Thoracic aorta (tissue), 2 donors: ENCODE data around the gene STAT6. TPM values are rescaled to one million over a fixed set of nuclear protein-coding genes. Genes with fewer than 3 reads are reported as not detected.

ENCODE experiments used
- ATAC-seq: fragments of 150-250 bp; one replicate; pipeline ENCODE4 v1.8.0; 2017; ENCODE audit warnings: low read depth; ENCODE audit not compliant: insufficient number of reproducible peaks, low FRiP score
- DNase-seq: peaks from one replicate; pipeline ENCODE4 v3.0.0-alpha.2; 2020; ENCODE audit warnings: low spot score
- H3K27ac ChIP-seq, 2 donors: fragments of 200-600 bp; sonication (generic); 1 replicate in 1 of 2; 2 replicates in 1 of 2; pipeline ENCODE4 v1.5.1; 2016; ENCODE audit warnings: mild to moderate bottlenecking in 2 of 2, moderate library complexity in 2 of 2
- H3K27me3 ChIP-seq: fragments of 200-600 bp; sonication (generic); replicated peaks from 2 replicates; pipeline ENCODE4 v1.6.0; 2016; ENCODE audit warnings: mild to moderate bottlenecking; ENCODE audit not compliant: insufficient read depth
- H3K36me3 ChIP-seq: fragments of 200-600 bp; sonication (generic); one replicate; pipeline ENCODE4 v1.5.1; 2016
- H3K4me1 ChIP-seq, 2 donors: fragments of 200-600 bp; sonication (generic); 1 replicate in 1 of 2; 2 replicates in 1 of 2; pipeline versions ENCODE4 v1.5.1 to v1.6.0; 2016; ENCODE audit warnings: low read depth in 2 of 2, mild to moderate bottlenecking in 1 of 2; ENCODE audit not compliant: control insufficient read depth in 1 of 2
- H3K4me3 ChIP-seq: fragments of 200-600 bp; sonication (generic); 2 replicates; pipeline ENCODE4 v1.5.1; 2016; ENCODE audit warnings: mild to moderate bottlenecking
- H3K9me3 ChIP-seq: fragments of 200-600 bp; sonication (generic); 2 replicates; pipeline ENCODE4 v1.5.1; 2016
- total RNA-seq, 2 donors: library from RNA; depleted of rRNA; stranded (reverse); fragments of >200 nt; gene quantifications; one replicate each; pipeline versions ENCODE4 v1.1.0 to v1.2.3, GENCODE V29; 2016
- TF ChIP-seq, protein P1 (sequence below): fragments of 200-600 bp; sonication (generic); IDR thresholded peaks from one replicate; pipeline ENCODE4 v1.5.1; 2019; ENCODE audit warnings: antibody characterized with exemption

STAT6 gene
- total RNA-seq, 2 donors from 2014 or later: 133 to 185 TPM

DNA sequence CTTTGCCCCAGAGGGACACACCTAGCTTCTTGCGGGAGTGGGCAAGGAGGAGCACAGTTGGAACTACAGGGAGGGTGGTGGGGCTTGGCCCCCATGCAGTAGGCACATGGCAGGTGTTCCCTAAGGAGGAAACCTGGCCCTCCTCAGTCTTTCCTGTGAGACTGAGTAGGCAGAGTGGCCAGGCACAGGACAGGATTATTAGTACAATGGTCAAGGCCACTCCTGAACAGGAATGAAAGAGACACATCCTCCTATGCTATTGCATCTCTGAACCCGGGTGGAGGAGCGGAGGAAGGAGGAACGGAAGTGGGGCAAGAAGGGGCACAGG lies 62.1 kb downstream of the STAT6 start:
- H3K36me3 ChIP-seq: no peaks in the 10 kb centered on the region
- ATAC-seq (no peak), DNase-seq (no peak)
- TF ChIP-seq, protein P1, sequence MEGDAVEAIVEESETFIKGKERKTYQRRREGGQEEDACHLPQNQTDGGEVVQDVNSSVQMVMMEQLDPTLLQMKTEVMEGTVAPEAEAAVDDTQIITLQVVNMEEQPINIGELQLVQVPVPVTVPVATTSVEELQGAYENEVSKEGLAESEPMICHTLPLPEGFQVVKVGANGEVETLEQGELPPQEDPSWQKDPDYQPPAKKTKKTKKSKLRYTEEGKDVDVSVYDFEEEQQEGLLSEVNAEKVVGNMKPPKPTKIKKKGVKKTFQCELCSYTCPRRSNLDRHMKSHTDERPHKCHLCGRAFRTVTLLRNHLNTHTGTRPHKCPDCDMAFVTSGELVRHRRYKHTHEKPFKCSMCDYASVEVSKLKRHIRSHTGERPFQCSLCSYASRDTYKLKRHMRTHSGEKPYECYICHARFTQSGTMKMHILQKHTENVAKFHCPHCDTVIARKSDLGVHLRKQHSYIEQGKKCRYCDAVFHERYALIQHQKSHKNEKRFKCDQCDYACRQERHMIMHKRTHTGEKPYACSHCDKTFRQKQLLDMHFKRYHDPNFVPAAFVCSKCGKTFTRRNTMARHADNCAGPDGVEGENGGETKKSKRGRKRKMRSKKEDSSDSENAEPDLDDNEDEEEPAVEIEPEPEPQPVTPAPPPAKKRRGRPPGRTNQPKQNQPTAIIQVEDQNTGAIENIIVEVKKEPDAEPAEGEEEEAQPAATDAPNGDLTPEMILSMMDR: no peak
- no peaks in the 10 kb centered on the region for H3K27me3 ChIP-seq
- H3K4me1 ChIP-seq: no peaks in the 10 kb centered on the region
- H3K4me3 ChIP-seq: no peak overlapping the region
- H3K9me3 ChIP-seq: no peaks in the 10 kb centered on the region
- no peak overlapping the region for H3K27ac ChIP-seq

DNA sequence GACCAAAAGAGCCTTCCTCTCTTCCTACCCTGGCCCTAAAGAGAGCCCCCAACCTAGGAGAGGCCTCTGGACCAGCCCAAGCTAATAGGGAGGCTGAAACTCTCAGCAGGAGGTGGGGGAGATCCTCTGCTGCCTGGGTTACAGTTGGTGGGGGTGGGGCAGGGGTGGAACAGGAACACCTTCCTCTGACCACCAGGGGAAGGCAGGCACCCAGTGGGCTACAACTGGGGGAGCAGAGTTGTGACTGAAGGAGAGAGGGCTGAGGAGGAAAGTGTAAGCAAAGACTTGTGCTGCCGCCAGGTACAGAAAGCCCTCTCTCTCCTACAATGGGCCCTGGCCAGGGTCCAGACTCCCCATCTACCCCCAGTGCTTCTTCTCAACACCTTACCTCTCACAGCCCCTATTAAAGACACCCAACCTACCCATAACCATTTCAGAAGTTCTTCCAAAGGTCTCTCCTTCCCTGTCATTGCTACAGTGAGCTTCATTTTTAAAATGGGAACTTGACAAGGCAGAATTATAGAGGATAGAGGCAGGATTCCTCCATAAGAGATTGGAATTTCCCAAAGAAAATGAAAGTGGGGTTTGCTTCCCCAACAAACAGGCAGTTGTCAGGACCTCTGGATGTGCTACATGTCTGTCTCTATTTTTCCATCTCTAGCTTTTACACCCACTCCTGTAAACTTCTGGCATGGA lies 62.6 kb downstream of the STAT6 start:
- Histone ChIP-seq H3K27me3 (no peaks in the 10 kb centered on the region), H3K27ac (no peak overlapping the region), H3K4me3 (no peak overlapping the region), H3K9me3 (no peaks in the 10 kb centered on the region), H3K4me1 (no peaks in the 10 kb centered on the region), H3K36me3 (no peaks in the 10 kb centered on the region)
- DNase-seq: no peak
- TF ChIP-seq, protein P1: no peak
- ATAC-seq: no peak

DNA sequence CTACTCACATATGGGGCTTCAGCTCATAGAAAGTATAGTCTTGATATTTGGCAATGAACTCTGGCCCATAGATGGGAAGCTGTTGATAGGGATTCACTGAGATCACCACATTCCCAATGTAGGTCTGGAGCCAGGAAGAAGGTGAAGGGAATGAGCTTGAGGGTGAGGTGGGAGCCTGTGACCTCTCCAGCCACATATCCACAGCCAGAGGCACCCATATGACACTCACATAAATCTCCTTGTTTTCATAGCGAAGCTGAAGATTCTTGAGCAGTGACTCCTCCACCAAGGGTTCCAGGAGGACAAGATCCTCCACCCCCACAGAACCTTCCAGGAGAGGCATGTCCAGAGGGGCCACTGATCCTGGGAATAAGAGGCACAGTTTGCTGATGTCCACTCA lies 63.2 kb downstream of the STAT6 start:
- Histone ChIP-seq H3K36me3 (no peaks in the 10 kb centered on the region), H3K27ac (no peak overlapping the region), H3K9me3 (no peaks in the 10 kb centered on the region), H3K27me3 (no peaks in the 10 kb centered on the region), H3K4me3 (no peak overlapping the region), H3K4me1 (no peaks in the 10 kb centered on the region)
- no peak for ATAC-seq
- TF ChIP-seq, protein P1: no peak
- no peak for DNase-seq

DNA sequence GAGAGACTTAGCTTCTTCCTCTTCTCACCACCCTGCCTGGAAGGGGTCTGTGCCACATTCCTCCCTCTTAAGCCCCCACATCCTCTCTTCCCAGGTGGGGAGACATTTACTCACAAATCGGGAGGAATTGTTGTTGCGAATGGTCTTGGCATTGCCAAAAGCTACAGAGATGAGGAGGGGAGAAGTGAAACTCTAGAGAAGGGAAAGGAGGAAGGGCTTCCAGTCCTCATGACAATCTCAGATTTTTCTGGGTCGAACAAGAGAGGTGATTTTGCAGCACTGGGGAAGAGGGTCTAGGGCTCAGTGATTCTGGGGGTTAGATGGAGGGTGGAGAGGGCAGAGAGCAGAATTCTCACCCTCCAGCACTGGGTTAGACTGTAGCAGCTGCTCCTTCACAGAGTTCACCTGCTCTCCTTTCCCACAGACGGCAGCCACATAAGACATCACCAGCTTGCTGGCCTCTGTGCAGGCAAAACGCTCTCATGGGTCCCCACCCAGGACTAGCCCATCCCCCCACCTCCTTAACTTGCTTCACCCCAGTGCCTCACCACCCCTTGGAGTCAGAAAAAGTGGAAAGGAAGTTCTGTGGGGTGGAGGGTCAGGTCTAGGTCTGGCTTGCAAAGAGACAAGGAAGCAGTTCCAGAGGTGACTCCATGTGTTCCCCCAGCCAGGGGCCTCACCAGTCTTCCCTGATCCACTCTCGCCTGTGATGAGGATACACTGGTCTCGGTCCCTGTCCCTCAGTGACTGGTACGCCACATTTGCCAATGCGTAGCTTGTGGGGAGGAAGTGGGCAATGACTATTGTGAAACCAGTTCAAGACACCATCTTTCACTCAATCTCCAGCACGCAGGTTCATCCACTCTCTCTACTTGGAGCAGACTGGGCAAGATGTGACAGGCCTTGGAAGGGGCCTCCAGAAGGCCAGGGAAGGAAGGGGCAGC lies 63.9 kb downstream of the STAT6 start:
- no peak for DNase-seq
- H3K36me3 ChIP-seq: no peaks in the 10 kb centered on the region
- ATAC-seq: no peak
- no peaks in the 10 kb centered on the region for H3K9me3 ChIP-seq
- TF ChIP-seq, protein P1: no peak
- H3K4me1 ChIP-seq: no peaks in the 10 kb centered on the region
- no peak overlapping the region for H3K4me3 ChIP-seq
- no peaks in the 10 kb centered on the region for H3K27me3 ChIP-seq
- H3K27ac ChIP-seq: no peak overlapping the region

DNA sequence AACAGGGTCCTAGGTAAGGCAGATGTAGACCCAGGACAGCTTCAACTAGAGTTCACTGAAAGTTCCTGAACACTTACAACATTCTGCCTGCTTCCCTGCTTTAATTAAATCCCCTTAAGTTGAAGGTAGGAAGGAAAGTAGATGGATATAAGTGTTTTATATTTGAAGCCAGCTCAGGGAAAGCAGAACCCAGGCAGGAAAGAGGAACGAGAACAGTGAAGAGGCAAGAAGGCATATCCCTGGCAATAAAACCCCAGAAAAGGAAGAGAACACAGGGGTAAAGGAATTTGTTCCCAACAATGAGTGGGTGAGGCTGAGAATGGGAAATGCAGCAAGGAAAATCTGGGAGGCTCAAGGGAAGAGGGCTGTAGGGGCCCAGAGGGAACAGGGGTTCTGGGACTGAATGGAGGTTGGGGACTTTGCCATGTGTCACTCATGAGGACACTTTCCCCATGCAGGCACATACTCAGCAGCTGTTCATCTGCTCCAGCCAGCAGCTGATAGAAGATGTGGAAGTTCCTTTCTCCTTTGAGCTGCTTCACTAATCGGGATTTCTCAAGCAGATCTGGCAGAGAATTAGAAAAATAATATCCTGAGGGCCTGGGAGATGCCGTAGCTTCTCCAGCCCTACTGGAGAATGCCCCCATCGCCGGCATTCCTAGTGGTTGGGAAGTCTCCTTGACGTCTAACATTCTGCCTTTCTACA lies 64.9 kb downstream of the STAT6 start:
- Histone ChIP-seq H3K27ac (no peak overlapping the region), H3K4me1 (no peaks in the 10 kb centered on the region), H3K27me3 (no peaks in the 10 kb centered on the region), H3K9me3 (no peaks in the 10 kb centered on the region), H3K4me3 (no peak overlapping the region), H3K36me3 (no peaks in the 10 kb centered on the region)
- DNase-seq: no peak
- TF ChIP-seq, protein P1: no peak
- no peak for ATAC-seq
